Midbrain (tissue), 1 donor: ENCODE data around the gene PTPRM.
"Not testable (repeated sequence)": the region's sequence is repeated elsewhere in the genome, so short reads cannot be mapped to it uniquely, and the experiment has no call there.

Experiments used
- DNase-seq: peaks from one replicate; lab custom pipeline; 2025; lab: John Stamatoyannopoulos, UW

PTPRM gene

DNA sequence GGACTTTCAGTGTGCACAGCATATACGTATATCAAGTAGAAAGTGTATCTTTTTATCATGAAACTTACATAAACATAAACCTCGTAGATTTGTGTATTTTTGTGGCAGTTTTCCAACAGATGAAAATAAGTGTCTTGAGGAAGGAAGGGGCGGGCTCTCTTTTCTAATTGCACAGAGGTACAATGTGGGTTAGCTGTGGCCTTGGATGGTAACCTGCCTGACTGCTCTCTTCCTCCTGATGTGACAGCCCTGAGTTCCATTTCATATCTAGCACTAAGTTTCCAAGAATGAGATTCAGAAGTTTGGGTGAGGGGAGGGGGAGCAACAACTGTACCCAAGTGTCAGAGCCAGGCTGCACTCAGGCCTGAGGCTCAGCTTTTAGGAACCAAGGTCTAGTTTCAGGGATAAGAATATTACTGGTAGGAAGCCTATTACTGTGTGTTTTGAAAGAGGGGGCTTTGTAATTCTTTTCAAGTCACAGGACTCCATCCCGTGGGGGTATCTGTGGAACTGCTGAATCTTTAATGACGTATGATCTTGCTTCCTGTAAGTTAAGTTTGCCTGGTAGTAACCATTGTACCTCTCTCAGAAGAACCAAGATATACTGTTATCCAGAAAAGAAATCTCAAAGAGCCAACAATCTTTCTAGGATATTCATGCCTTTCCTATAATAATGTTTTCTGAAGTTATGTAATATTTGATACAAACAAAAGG lies 483.7 kb downstream of the PTPRM start:
- no peak for DNase-seq

DNA sequence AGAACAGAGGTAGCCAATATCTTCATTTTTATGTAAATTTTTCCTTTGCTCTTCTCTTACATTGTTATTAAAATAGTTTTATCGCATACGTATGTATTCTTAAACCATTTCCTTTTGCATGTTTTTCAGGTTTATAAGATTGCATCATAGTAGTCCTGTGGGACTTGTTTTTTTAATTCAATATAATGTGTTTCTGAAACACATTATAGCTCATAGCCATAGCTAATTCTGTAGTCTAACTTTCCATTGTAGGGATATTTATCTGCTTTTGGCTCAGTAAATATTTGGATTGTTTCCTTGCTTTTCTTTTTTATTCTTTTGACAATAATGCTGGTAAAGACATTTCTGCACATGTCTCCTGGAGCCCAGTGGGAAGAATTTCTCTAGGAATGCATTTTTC lies 484.3 kb downstream of the PTPRM start:
- no peak for DNase-seq

DNA sequence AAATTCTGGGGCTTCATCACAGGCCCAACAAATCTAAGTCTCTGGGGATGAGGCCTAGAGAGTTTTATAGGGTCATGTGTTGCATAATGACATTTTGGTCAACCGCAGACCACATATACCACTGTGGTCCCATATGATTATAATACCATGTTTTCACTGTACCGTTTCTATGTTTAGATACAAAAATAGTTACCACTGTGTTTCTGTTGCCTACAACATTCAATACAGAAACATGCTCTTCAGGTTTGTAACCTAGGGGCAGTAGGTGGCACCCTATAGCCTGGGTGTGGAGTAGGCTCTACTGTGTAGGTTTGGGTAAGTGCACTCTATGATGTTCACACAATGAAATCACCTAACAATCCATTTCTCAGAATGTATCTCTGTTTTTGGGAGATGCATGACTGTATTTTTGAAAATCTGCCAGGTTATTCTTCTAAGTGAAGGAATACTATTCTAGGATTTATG lies 485.2 kb downstream of the PTPRM start:
- no peak for DNase-seq

DNA sequence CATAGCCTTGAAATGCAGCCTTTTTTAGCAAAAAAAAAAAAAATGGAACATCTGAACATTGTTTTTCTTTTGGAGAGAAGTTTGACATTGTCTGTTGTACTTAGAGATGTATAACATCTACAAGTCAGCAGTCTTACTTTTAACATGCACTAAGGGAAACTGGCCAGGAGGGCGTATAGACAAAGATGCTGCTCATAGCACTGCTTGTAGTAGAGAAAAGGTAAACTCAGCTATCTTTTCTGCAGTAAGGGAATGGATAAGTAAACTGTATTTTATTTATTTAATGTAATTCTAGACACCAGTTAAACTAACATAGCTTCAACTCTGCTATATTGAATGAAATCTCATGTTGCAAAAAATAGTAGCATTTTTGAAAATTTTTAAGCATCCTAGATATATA lies 489.6 kb downstream of the PTPRM start:
- no peak for DNase-seq

DNA sequence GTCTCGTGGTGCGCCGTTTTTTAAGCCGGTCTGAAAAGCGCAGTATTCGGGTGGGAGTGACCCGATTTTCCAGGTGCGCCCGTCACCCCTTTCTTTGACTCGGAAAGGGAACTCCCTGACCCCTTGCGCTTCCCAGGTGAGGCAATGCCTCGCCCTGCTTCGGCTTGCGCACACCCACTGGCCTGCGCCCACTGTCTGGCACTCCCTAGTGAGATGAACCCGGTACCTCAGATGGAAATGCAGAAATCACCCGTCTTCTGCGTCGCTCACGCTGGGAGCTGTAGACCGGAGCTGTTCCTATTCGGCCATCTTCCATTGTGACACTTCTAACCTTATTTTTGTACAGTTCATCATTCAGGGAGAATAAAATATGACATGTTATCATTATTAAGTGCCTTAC lies 496.0 kb downstream of the PTPRM start:
- DNase-seq, result not testable (repeated sequence)

DNA sequence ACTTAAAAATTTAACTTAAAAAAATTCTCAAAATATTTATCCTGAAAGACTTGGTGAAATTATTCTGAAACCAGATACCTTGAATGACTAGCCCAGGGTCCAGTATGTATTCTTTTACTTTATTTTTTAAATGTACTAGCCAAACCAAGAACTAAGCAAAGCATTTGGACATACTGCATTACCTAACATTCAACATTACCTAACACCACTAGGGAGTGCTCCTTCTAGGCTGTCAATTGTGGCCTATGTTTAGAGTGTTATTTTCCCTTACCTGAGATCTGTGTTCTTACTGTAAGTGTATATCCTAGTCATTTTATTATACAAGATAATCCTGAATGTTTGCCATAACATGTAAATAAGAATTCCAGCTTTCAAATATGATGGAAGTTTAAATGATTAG lies 496.6 kb downstream of the PTPRM start:
- DNase-seq, result no peak

DNA sequence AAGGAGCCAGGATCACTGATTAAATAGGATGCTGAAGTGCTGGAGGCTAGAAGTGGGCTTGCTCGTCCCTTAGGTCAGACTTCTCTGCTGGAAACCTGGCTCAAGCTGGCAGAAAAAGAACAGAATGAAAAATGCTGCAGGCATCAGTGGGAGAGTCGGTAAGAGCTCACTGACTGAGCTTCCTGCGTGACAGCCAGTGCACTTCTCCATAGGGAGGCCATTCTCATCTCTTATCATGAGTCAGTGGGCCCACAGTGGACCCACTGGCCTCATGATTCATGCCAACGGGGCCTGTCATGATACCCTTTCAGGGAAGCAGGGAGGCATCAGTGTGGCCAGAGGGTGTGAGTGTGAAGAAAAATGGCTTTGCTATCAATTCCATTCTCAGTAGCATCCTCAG lies 498.2 kb downstream of the PTPRM start:
- no peak for DNase-seq

DNA sequence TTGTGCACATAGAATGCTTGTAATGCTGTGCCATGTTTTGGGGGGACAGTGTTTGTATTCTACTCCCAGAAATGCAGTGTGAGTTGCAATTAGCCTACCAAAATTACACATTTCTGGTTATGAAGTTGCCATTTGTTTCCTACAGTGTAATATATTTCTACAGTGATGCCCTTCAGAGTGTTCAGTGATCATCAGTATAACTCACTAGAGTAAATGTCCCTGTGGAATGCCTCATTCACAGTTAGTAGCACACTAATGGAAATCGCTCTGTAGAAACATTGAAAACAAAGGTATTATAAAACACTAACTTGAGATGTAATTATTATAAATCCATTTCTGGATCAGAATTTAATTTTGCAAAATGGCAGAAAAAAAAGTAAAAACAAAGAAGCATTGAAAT lies 498.7 kb downstream of the PTPRM start:
- DNase-seq, result no peak

DNA sequence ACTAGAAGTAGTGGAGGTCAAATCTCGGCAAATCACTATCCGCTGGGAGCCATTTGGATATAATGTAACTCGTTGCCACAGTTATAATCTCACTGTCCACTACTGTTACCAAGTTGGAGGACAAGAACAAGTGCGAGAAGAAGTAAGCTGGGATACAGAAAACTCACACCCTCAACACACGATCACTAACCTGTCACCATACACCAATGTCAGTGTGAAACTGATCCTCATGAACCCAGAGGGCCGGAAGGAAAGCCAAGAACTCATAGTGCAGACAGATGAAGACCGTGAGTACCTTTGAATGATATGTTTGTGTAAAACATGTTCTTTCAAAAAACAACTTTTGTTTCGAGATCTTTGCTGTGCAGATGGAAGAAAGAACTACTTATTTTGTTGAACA lies 502.6 kb downstream of the PTPRM start:
- no peak for DNase-seq

DNA sequence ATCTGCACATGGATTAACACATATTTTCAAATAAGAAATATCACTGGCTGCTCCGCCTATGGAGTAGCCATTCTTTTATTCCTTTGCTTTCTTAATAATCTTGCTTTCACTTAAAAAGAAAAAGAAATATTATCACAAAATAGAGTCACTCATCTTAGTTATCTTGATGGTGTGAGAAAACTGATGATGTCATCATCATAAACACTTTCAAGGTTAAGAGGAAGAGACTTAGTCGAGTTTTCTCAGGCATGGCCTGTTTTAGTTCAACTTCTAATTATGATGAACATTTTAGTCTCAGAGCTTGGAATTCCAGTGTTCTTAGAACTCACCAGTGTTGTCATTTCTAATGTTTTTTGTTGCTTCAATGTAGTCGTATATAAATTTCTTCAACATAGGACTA lies 506.1 kb downstream of the PTPRM start:
- no peak for DNase-seq

DNA sequence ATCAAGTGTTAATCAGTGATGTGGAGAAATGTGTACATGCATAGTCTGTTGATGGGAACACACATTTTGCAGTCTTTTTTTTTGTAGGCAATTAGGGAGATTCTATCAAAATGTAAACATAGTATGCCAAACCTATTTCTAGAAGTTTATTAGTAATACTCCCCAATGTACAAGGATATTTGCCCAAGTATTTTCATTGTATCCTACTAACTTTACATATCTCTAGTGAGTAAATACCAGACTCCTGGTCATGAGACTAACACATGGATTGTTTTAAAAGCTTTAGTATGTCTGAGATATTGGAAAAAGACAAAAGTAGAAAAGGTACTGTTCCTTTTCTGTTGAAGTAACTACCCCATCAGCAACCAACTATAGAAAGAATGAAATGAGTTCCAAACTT lies 513.0 kb downstream of the PTPRM start:
- no peak for DNase-seq

DNA sequence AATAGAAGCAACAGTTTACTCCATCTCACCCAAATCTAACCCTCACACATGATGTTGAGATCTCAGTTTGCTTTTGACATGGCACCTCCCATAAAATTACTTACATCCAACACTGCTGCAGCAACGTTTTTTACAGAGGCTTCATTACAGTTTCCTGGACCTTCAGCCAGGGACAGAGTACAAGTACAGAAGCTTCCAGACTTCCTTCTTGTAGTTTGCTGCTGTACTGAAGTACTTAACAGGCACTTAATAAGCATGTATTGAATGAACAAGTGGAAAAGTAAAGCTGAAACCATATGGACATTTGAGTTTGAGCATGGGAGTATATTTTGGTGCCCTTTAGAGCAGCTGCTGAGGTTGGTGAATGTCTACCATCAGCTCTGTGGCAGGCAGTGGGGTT lies 514.2 kb downstream of the PTPRM start:
- DNase-seq, result no peak

DNA sequence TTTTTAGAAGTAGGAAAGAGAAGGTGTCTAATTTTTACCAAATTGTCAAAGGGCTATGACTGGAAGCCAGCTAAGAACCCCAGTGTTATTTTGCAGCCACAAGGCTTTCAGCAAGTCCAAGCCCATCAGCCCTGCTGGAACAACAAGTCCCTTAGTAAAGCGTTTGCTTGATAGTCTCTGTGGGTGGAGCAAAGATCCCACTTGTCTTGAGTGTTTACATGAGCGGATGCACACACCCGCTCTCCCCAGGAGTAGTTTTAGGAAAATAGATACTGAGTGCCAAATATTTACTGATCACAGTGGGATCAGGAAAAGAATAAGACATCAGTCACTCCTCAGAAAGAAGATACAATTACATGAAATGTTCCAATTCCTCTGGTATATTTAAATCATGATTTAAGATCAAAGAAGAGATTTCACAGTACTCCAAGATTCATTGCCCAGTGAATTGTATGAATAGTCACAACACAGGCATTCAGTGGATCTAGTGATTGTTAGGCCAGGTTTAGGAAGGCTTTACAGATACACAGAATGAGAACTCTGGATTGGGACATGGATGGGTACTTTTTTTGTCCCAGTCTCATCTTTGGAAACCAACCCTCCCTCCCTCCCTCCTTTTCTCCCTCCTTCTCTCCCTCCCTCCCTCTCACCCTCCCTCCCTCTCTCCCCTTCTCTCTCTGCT lies 514.9 kb downstream of the PTPRM start:
- DNase-seq, result no peak

DNA sequence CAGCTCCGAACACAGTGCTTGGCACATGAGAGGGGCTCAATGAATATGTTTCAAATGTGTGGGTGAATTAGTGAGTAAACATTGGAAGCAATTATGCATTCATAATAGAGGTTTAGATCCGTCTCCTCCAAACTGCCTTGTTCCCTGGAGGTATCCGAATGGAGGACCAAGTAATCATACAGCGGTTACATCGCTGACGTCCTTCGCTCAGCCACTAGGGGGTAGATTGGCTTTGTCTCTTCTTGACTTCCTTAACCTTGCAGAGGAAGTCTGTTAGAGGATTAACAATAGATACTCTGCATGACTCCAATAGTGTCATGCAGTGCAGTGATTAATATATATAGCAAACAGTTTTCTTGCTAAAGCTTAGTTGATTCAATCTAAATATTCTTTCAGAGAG lies 517.0 kb downstream of the PTPRM start:
- DNase-seq, result no peak

DNA sequence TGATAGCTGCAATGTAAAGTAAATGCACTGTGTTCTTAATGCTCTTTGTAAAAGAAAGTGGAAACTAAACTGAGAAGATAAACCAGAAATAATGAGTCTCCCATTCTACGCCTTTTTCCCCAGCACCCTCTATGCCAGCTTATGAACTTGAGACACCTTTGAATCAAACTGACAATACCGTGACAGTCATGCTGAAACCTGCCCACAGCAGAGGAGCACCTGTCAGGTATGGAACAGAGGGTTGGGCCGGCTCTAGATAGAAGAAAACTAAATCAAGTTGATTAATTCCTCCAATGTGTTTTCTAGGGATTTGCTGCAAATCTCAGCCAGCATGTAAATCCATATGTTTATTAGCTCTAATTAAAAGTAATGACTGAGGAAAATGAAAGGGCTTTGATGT lies 521.5 kb downstream of the PTPRM start:
- no peak for DNase-seq

DNA sequence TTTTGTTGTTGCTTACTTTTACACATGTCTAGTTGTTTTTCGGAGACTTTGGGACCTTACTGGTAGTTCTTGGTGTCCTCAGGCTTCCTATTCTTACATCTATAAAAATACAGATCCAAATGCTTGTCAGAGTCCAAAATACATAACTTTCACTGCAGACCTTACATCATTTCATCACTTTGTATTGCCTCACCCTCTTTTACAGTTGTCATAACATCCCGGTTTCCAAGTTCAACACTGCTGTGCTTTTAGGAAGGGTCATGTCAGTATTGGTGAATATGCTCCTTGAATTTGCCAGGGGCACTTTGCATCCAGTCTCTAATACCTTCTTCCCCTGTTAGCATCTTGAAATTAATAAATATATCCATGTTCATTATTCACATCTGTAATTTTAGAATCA lies 523.9 kb downstream of the PTPRM start:
- DNase-seq, result no peak

DNA sequence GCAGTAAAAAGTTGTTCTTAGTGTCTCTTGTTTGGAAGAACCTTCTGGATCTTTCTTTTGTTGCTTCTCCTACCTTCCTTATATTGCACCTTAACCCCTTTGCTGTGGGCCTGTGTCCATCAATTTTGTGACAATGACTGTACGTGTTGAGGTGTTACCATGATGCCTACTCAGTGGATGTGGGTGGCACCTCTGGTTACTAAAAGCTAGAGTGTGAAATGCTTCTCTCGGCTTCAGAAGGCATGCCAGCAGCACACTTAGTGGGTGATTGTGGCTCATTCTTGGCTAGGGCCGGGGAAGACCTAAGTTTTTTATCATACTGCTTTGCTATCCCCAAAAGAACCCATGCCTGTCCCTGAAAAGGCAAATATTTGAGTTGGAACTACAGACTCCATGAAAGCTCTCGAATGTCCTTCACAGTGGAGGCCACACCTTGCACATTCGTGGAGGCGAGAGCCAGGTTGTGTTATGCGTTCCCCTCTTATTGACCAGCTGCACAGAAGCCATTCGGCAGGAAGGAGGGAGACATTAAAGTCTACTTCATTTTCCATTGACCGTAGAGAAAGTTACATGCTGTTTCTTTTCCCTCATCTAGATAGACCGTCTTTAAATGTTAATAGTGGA lies 528.9 kb downstream of the PTPRM start:
- no peak for DNase-seq

DNA sequence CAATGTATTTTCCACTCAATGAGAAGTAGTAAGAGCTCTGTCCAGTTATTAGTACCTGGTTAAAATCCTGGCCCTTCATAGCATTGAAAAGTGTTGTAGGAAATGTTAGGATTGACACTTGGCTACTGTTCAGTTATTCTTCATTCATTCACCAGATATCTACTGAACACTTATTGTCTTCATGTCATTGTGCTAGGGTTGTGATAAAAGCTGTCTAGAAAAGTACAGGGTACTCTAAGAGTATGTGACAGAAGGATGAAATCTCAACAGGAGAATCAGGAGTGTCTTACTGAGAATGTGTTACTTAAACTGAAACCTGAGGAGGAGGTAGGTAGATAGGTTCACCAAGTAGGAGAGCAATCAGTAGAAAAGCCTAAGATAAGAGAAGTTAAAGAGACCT lies 530.3 kb downstream of the PTPRM start:
- DNase-seq, result no peak

DNA sequence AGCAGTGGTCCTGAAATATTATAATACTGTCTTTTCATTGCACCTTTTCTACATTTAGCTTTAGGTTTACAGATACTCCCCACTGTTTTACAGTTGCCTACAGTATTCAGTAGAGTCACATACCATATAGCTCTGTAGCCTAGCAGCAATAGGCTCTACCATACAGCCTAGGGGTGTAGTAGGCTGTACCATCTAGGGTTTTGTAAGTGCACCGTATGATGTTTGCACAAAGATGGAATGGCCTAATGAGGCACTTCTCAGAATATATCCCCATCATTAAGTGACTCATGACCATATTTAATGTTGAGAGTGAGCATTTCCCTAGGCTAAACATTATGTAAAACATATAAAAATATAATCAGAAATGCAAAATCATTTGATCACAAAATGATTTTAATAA lies 530.8 kb downstream of the PTPRM start:
- no peak for DNase-seq

DNA sequence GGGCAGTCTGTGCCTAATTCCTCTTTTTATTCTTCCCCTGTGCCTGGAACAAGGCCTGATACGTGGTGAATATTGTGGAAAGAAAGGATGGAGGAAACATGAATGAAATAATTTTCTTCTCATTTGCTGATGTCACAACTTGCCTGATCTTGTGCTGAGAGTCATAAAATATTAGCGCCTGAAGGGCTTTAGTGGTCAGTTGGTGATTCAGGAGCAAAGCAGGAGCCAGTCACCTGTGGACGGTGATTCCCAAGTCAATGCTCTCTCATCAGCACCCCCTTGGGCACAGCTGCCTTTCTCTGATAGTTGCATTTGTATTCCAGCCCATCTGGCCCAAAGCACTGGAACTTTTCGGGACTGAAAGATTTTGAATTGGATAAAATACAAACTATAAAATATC lies 539.5 kb downstream of the PTPRM start:
- DNase-seq, result no peak

DNA sequence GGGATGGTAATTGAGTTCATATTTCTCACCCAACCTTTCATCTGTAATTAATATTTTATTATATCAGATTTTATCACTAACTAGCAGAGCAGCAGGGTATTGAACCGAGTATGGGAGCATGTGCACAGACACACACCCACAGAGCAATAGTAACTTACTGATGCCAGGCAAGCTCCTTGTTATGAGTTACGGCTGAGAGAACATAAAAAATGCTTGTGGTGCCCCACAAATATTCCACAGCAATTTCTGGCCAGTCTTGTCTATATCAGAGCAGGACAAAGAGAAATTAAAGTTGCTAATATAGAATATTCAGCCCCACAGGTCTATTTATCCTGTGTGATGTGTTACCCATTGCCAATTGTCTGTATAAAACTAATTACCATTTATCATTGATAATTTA lies 540.3 kb downstream of the PTPRM start:
- no peak for DNase-seq

DNA sequence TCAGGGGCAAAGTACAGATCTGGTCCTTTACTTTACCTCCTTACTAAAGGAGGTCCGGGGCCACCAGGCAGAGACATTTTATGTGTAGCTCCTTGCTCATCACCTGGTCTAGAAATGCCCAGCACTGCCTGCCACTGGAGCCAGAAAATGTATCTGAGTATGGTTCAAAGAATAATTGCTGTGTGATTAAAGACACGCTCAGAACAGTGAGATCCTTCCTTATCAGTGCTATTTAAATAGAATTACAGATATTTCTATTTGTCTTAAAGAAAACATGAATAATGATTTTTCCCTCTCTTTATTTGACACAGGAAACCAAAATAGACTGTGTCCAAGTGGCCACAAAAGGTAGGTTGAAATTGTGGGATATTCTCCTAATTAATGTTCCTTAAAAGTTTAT lies 547.4 kb downstream of the PTPRM start:
- no peak for DNase-seq

DNA sequence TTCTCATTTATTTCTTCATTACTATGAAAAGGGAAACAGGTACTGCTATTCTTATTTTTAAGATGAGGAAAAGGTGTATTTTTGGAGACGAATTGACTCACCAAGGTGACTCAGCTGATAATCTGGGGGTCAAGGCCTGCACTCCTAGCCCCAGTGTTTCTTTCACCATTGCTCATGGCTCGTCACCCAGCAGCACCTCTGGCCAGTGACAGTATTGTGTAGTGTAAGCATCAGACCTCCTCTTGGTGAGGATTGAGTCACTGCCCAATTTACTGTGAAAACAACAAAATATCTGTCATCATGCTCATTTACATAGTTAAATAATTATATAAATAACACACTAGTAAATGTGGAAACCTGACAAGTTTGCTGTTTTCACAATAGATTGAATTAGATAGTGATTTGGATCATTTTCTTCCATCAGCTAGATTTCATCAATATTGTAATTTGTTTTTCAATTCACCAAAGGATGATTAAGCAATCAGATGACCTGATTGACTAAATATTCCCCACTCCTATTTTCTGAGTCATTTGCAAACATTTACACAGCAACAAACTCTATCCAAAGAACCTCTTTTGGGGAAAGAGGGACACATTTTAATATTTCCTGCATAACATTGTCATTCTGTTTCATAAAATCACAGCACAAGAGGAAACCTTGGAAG lies 549.4 kb downstream of the PTPRM start:
- DNase-seq, result no peak
